Measurements from ENCODE around the gene SELL.

SELL gene

DNA sequence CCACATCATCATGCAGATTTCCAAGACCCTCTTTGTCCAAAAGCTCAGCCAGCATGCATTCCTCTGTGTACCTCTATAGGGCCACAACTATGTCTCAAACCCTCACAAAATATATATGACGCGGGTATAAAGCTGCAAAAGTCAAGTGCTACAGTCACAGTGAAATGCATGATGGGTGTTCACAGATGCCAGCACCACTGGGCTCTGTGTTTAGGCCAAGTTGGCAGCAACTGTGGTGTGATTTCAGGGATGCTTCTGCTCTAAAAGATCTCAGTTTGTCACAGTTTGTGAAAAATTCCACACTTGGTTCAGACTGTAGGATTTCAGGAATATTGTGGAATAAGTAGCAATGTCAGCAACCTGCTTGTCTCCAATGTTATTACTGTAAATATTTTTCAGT lies 57.5 kb downstream of the SELL start:
- DNase-seq (ENCODE audit: low read depth, low spot score), result no peak
- Histone ChIP-seq H3K9me3 (ENCODE audit: low read depth, low read length) (no peaks in the 10 kb centered on the region), H3K27ac (no peak overlapping the region), H3K36me3 (ENCODE audit: insufficient read depth, low read length) (no peaks in the 10 kb centered on the region), H3K4me3 (no peak overlapping the region), H3K9ac (ENCODE audit: insufficient read length) (no peak overlapping the region)
- TF ChIP-seq EZH2 (IDR thresholded peaks at IDR 0.05) (no peak), FOXP2 (optimal IDR thresholded peaks at IDR 0.05; ENCODE audit: control extremely low read depth, extremely low read length, insufficient read depth) (no peak), POLR2AphosphoS5 (IDR thresholded peaks at IDR 0.05; ENCODE audit: borderline replicate concordance, low read depth, low read length) (no peak)

DNA sequence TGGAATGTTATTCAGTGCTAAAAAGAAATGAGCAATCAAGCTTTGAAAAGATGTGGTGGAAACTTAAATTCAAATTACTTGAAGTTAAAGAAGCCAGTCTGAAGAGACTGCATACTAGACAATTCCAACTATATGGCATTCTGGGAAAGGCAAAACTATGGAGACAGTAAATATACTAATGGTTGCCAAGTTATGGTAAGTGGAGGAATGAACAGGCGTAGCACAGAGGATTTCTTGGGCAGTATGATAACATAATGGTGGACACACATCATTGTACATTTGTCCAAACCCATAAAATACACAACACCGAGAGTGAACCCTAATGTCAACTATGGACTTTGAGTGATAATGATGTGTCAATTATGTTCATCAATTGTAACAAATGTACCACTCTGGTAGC lies 60.4 kb downstream of the SELL start:
- no peak for DNase-seq (ENCODE audit: low read depth, low spot score)
- Histone ChIP-seq H3K4me3 (no peak overlapping the region), H3K9ac (ENCODE audit: insufficient read length) (no peak overlapping the region), H3K9me3 (ENCODE audit: low read depth, low read length) (no peaks in the 10 kb centered on the region), H3K36me3 (ENCODE audit: insufficient read depth, low read length) (no peaks in the 10 kb centered on the region), H3K27ac (no peak overlapping the region)
- TF ChIP-seq EZH2 (IDR thresholded peaks at IDR 0.05) (no peak), POLR2AphosphoS5 (IDR thresholded peaks at IDR 0.05; ENCODE audit: borderline replicate concordance, low read depth, low read length) (no peak), FOXP2 (optimal IDR thresholded peaks at IDR 0.05; ENCODE audit: control extremely low read depth, extremely low read length, insufficient read depth) (no peak)

DNA sequence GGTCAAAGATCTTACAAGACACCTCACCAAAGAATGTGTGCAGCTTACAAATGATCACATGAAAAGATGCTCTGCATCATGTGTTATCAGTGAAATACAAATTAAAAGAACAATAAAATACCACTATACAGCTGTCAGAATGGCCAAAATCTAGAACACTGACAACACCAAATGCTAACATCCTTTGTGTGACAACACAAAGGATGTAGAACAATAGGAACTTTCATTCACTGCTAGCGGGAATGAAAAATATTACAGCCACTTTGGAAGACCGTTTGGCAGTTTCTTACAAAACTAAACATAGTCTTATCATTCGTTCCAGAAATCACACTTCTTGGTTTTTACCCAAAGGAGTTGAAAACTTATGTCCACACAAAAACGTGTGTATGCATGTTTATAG lies 60.9 kb downstream of the SELL start:
- Histone ChIP-seq H3K36me3 (ENCODE audit: insufficient read depth, low read length) (no peaks in the 10 kb centered on the region), H3K9ac (ENCODE audit: insufficient read length) (no peak overlapping the region), H3K4me3 (no peak overlapping the region), H3K27ac (no peak overlapping the region), H3K9me3 (ENCODE audit: low read depth, low read length) (no peaks in the 10 kb centered on the region)
- no peak for TF ChIP-seq POLR2AphosphoS5 (IDR thresholded peaks at IDR 0.05; ENCODE audit: borderline replicate concordance, low read depth, low read length)
- TF ChIP-seq FOXP2 (optimal IDR thresholded peaks at IDR 0.05; ENCODE audit: control extremely low read depth, extremely low read length, insufficient read depth), result no peak
- no peak for TF ChIP-seq EZH2 (IDR thresholded peaks at IDR 0.05)
- DNase-seq (ENCODE audit: low read depth, low spot score), result no peak

DNA sequence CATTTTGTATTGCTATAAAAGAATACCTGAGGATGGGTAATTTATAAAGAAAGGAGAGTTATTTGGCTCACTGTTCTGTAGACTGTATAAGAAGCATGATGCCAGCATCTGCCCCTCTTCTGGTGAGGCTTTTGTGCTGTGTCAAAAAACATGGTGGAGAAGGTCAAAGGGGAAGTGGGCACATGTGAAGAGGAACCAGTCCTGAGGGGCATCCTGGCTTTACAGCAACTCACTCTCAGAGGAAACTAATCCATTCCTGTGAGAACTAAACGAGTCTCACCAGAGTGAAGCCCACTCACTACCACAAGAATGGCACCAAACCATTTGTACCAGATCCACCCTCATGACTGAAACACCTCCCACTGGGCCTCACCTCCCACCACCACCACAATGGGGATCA lies 62.7 kb downstream of the SELL start:
- no peaks in the 10 kb centered on the region for H3K9me3 ChIP-seq (ENCODE audit: low read depth, low read length)
- H3K36me3 ChIP-seq (ENCODE audit: insufficient read depth, low read length), result no peaks in the 10 kb centered on the region
- H3K9ac ChIP-seq (ENCODE audit: insufficient read length), result no peak overlapping the region
- no peak for DNase-seq (ENCODE audit: low read depth, low spot score)
- TF ChIP-seq FOXP2 (optimal IDR thresholded peaks at IDR 0.05; ENCODE audit: control extremely low read depth, extremely low read length, insufficient read depth) (no peak), POLR2AphosphoS5 (IDR thresholded peaks at IDR 0.05; ENCODE audit: borderline replicate concordance, low read depth, low read length) (no peak), EZH2 (IDR thresholded peaks at IDR 0.05) (no peak)
- H3K4me3 ChIP-seq, result no peak overlapping the region
- H3K27ac ChIP-seq, result no peak overlapping the region

DNA sequence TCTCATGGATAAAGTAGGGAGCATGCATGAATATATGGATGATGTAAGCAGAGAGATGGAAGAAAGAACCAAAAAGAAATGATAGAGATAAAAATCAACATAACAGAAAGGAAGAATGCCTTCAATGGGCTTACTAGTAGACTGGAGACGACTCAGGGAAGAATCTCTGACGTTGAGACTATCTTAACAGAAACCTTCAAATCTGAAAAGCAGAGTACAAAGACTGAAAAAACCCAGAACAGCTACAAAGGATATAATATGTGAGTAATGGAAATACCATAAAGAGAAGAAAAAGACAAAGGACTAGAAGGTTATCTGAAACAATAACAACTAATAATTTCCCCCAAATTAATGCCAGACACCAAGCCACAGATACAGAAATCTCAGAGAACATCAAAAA lies 63.2 kb downstream of the SELL start:
- no peaks in the 10 kb centered on the region for H3K36me3 ChIP-seq (ENCODE audit: insufficient read depth, low read length)
- DNase-seq (ENCODE audit: low read depth, low spot score), result no peak
- no peak overlapping the region for H3K27ac ChIP-seq
- no peak for TF ChIP-seq EZH2 (IDR thresholded peaks at IDR 0.05)
- TF ChIP-seq FOXP2 (optimal IDR thresholded peaks at IDR 0.05; ENCODE audit: control extremely low read depth, extremely low read length, insufficient read depth), result no peak
- TF ChIP-seq POLR2AphosphoS5 (IDR thresholded peaks at IDR 0.05; ENCODE audit: borderline replicate concordance, low read depth, low read length), result no peak
- no peak overlapping the region for H3K4me3 ChIP-seq
- no peaks in the 10 kb centered on the region for H3K9me3 ChIP-seq (ENCODE audit: low read depth, low read length)
- no peak overlapping the region for H3K9ac ChIP-seq (ENCODE audit: insufficient read length)

DNA sequence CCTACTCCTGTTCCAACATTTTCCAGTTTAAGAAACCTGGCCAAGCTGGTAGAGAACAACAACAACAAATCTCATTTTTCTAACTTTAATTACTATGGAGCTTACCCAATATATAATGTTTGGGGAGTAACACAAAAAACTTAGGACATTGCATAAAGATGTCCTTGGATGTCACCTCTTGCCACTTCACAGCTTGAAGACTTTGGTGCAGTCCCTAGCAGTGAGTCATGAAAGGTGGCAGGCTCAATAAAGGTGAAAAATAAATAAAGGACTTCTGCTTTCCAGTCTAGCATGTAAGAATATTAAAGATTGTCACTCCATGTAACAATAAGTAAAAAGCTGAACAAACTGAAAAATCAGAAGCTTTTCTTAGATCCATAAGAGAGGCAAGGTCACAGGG lies 63.9 kb downstream of the SELL start:
- Histone ChIP-seq H3K27ac (no peak overlapping the region), H3K9me3 (ENCODE audit: low read depth, low read length) (no peaks in the 10 kb centered on the region), H3K4me3 (no peak overlapping the region), H3K9ac (ENCODE audit: insufficient read length) (no peak overlapping the region), H3K36me3 (ENCODE audit: insufficient read depth, low read length) (no peaks in the 10 kb centered on the region)
- DNase-seq (ENCODE audit: low read depth, low spot score), result no peak
- TF ChIP-seq FOXP2 (optimal IDR thresholded peaks at IDR 0.05; ENCODE audit: control extremely low read depth, extremely low read length, insufficient read depth) (no peak), EZH2 (IDR thresholded peaks at IDR 0.05) (no peak), POLR2AphosphoS5 (IDR thresholded peaks at IDR 0.05; ENCODE audit: borderline replicate concordance, low read depth, low read length) (no peak)

DNA sequence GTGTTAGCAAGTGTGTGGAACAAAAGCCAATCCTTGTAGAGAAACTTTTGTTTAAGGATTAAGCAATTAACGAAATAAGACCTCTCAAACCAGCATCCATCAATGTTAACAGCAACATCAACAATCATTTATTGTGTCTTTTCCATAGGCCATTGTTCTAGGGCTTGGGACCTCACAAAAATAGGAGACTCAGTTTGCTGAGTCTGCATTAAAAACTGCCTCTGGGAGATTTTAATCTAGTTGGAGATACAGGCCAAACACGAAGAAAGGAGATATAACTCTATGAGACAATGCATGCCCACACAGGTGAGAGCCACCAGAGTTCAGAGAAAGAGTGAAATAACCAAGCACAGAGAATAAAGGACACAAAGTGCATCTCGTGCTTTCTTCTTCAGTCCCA lies 67.1 kb downstream of the SELL start:
- TF ChIP-seq POLR2AphosphoS5 (IDR thresholded peaks at IDR 0.05; ENCODE audit: borderline replicate concordance, low read depth, low read length), result no peak
- no peak for TF ChIP-seq EZH2 (IDR thresholded peaks at IDR 0.05)
- no peak for TF ChIP-seq FOXP2 (optimal IDR thresholded peaks at IDR 0.05; ENCODE audit: control extremely low read depth, extremely low read length, insufficient read depth)
- H3K9ac ChIP-seq (ENCODE audit: insufficient read length), result no peak overlapping the region
- no peak overlapping the region for H3K27ac ChIP-seq
- DNase-seq (ENCODE audit: low read depth, low spot score), result no peak
- no peaks in the 10 kb centered on the region for H3K9me3 ChIP-seq (ENCODE audit: low read depth, low read length)
- H3K4me3 ChIP-seq, result no peak overlapping the region
- no peaks in the 10 kb centered on the region for H3K36me3 ChIP-seq (ENCODE audit: insufficient read depth, low read length)
